ENCODE measurements around the gene AURKAIP1. TPM values are rescaled to one million over a fixed set of nuclear protein-coding genes. Genes with fewer than 3 reads are reported as not detected.
A peak's percentile ranks its signal among the peaks of the same experiment; 100 is the strongest.

The AURKAIP1 gene
- total and polyA plus RNA-seq, 4 donors: 38.4 to 175 (median 97.7) TPM

DNA sequence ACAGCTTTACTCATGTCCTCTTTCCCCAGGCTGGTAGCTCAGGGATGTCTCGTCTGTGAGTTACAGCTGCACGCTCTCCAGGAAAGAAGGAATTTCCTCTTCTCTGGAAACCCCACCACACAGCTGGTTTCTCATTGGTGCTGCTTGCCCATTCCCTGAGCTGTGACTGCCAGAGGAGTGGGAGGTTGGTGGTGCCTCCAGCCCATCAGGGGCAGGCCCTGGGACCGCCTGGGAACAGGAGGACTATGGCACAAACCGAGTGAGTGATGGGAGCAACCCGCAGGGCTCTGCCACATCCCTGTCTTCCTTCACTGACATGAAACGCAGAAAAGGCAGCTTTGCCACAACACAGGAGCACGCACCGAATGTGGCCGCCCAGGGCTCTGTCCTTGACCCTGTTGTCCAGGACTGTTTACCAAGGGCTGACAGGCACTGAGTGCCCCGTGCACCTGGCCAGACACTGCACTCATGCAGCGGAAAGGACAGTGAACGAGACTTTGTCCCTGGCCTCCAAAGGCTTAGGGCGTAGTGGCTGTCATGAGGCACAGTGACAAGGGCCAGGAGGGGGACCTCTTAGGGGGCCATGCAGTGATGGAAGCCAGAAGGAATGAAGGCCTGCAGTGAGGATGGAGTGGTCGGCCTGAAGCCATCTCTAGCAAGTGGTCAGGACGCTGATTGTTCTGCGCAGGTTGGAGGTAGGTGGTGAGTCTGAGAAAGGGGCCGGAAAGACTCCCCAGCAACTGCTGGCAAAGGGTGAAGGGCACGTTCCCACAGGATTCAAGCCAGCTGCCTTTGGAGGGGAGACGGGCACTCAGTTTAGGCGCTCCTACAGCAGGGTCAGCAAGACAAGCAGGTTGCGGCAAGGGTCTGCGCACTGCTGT is 25.8 kb upstream of the AURKAIP1 start:
- peak; percentile 65 for DNase-seq (ENCODE audit: low spot score)
- H3K4me1 ChIP-seq (ENCODE audit: control insufficient read depth in 4 of 4, insufficient read depth in 4 of 4, low read length in 3 of 4): peaks cover 4 to 64% (median 54%) of the 10 kb centered on the region in 4 donors
- H3K9me3 ChIP-seq (ENCODE audit: control insufficient read depth in 4 of 4, low read length in 3 of 4): no peaks in the 10 kb centered on the region
- H3K9ac ChIP-seq (ENCODE audit: low read depth in 1 of 2, low read length in 2 of 2): peak overlapping the region; percentile 75 to 82
- peak overlapping the region; percentile 75 to 83 for H3K27ac ChIP-seq (ENCODE audit: low read depth in 1 of 2, low read length in 2 of 2)
- H3K36me3 ChIP-seq (ENCODE audit: control insufficient read depth in 4 of 4, insufficient read depth in 3 of 4, low read depth in 1 of 4, low read length in 3 of 4): peaks cover 6 to 28% (median 20%) of the 10 kb centered on the region in 4 donors
- H3K27me3 ChIP-seq (ENCODE audit: control insufficient read depth in 4 of 4, insufficient read depth in 4 of 4, low read length in 3 of 4): no peaks in the 10 kb centered on the region
- H3K4me3 ChIP-seq (ENCODE audit: low read depth in 1 of 3, low read length in 3 of 3): peak overlapping the region; percentile 92 to 99 (median 93)
- TF ChIP-seq HNF4A (conservative IDR thresholded peaks at IDR 0.05): peak; percentile 96 to 99
- peak; percentile 95 to 99 for TF ChIP-seq RXRA (IDR thresholded peaks at IDR 0.05)
- TF ChIP-seq JUND (IDR thresholded peaks at IDR 0.05): peak in 1 of 2 donors; percentile 61
- peak; percentile 79 for TF ChIP-seq YY1 (IDR thresholded peaks at IDR 0.05)
- peak; percentile 92 for TF ChIP-seq FOXA2 (IDR thresholded peaks at IDR 0.05)
- peak; percentile 46 for TF ChIP-seq TAF1 (conservative IDR thresholded peaks at IDR 0.05)
- TF ChIP-seq ATF3 (IDR thresholded peaks at IDR 0.05): no peak
- peak; percentile 61 for TF ChIP-seq REST (IDR thresholded peaks at IDR 0.05)
- TF ChIP-seq EGR1 (IDR thresholded peaks at IDR 0.05; ENCODE audit: low read depth in 2 of 2): peak in 1 of 2 donors; percentile 69
- peak; percentile 90 for TF ChIP-seq HNF4G (IDR thresholded peaks at IDR 0.05)
- TF ChIP-seq GABPA (IDR thresholded peaks at IDR 0.05 in 1 of 2, conservative IDR thresholded peaks at IDR 0.05 in 1 of 2): peak in 1 of 2 donors; percentile 86
- peak; percentile 63 for TF ChIP-seq ZBTB33 (IDR thresholded peaks at IDR 0.05)
- peak; percentile 48 to 49 for TF ChIP-seq RAD21 (IDR thresholded peaks at IDR 0.05)
- TF ChIP-seq, protein P1, sequence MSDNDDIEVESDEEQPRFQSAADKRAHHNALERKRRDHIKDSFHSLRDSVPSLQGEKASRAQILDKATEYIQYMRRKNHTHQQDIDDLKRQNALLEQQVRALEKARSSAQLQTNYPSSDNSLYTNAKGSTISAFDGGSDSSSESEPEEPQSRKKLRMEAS (IDR thresholded peaks at IDR 0.05): peak; percentile 96
- TF ChIP-seq NR2F2 (IDR thresholded peaks at IDR 0.05): no peak
- TF ChIP-seq SP1 (IDR thresholded peaks at IDR 0.05): peak; percentile 94
- TF ChIP-seq CTCF (IDR thresholded peaks at IDR 0.05; ENCODE audit: low read depth, low read length, missing input control): no peak
- peak; percentile 91 for TF ChIP-seq FOXA1 (IDR thresholded peaks at IDR 0.05)
- WGBS: 42% methylated on average over 22 of the region's 22 CpGs

All from liver (tissue), 9 donors.